ENCODE data around the gene KNL1.
A peak's percentile ranks its signal among the peaks of the same experiment; 100 is the strongest.
"Not testable (repeated sequence)": the region's sequence is repeated elsewhere in the genome, so short reads cannot be mapped to it uniquely, and the experiment has no call there.

The KNL1 gene

GRCh38 chr15:40593588-40594428 is at the start of gene KNL1:
Gene KNL1, plus strand, starts transcription at chr15:40594249. Its CDS starts 8,683 bp downstream, at chr15:40602932.
- peak; percentile 91 for DNase-seq

DNA sequence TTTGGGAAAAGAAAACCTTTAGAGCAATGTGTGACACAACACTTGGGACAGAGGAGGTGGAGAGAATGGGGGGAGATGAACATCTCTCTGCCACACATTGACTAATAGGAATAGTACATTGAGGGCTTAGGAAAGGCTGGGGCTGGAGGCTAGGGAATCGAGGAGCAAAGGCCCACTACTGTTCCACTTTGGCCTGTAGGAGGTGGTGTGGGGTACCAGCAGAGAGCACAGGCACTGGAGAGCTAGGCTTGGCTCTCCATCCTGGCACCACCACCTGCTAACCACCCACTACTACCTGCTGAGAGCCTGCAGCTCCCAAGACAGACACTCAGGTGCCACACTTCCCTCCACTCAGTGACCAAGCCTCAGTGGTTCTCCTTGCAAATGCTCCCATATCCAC is 48.6 kb upstream of the KNL1 start:
- no peak for DNase-seq

DNA sequence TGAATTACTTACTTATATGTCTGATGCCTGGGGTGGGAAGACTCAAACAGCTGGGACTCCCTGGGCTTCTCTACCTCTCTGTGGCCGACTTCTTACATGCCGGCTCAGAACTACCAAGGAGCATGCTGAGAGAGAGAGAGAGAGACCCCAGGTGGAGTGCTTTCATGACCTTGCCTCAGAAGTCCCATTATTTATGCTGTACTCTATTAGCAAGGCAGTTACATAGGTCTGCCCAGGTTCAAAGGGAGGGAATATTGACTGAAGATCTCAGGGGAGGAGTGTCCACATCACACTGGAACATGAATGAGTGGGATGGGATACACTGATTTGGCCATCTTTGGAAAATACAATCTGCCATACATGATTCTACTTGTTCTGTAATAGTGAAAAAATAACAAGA is 45.4 kb upstream of the KNL1 start:
- DNase-seq, result no peak

DNA sequence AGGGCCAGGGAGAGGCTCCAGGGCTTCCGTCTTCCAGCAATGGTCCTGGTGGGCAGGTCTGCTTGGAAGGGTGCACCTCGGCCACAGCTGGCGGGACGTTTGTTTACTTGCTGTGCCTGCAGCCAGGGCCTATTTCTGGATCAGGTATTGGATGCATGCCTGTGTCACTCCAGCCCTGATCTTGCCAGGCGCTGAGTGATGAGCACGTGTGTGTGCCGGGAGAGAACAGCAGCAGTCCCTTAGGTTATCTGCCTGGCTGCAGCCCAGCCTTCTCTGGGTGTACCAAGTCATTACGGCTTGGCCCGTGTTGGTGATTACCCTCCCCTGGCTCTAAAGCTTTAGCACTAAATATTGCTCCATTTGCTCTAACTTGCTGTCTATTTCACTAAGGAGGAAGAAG is 44.2 kb upstream of the KNL1 start:
- DNase-seq, result no peak

DNA sequence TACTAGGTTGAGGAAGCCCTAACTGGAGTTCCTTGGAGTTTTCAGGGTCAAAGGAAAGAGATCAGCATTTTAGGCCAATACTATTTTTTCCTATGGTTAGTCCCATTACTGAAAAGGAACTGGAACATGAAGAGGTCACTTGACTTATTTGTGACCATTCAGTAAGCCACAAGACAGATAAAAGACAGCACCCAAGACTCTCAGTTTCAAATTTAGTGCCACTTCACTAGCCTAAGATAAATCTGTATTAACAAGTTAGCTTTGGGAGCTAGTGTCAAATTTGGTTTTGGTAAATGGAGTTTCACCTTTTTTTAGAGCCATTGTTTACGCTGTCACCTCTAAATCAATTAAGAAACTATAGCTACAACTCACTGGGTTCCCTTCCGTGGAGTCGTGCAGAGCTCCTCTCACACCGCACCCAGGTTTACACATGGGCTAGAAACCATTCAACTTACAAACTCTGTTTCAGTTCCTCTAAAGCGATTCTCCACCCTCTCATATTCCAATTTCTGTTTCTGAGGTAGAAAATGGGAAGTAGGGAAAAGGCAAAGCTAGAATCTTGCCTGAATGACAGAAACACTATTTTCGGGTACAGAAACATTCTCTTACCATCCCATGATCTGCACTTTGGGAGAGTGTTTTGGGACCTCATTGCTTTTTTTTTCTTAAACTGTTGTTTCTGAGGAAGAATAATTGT is 43.6 kb upstream of the KNL1 start:
- no peak for DNase-seq

- DNase-seq, result no peak
Observed at GRCh38 chr15:40554161-40554525, 39.9 kb upstream of the KNL1 start.

DNA sequence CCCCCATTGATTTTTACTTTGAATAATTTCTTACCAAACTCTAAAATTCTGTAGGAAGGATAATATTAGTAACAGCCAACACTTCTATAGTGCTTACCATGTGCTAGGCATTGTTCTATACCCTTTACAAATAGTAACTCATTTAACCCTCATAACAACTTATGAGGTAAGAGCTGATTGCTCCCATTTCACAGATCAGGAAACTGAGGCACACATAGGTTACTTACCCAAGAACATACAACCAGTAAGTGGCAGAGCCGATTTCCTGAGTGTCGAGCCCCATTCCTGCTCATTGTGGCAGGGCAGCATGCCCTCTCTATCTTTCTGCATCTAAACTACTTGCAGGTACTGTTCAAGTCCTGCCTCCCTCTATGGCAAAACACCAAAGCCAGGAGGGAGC is 38.2 kb upstream of the KNL1 start:
- no peak for DNase-seq

- DNase-seq, result no peak
Observed at GRCh38 chr15:40558952-40559742, 34.9 kb upstream of the KNL1 start.

DNA sequence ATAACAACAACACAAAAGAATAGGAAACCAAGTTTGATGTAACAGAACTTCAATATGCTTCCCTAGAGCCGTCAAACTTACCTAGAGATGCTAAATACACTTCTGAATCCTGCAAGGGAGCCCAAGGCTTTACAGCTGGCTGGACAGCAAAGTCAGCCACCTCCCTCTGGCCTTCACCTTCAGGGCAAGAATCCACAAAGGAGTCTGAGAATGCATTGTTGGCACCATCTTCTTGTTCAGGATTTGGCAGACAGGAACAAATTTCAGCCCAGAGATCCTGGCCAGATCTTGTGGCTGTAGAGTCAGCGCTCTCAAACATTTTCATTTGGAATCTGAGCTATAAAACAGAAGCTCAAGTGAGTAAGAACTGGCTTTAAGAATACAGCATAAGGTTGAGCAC is 31.4 kb upstream of the KNL1 start:
- no peak for DNase-seq

DNA sequence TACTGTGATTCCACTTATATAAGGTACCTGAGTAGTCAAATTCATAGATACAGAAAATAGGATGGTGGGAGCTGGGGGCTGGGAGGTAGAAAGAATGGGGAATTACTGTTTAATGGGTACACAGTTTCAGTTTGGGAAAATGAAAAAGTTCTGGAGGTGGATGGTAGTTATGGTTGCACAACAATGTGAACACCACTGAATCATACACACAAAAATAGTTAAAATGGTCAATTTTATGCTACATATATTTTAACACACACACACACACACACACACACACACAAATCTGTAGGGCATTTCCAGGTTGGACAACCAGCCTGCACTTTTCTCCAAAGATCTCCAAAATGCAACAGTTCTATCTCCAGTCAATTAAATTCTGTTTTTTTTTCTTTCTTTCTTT is 30.6 kb upstream of the KNL1 start:
- DNase-seq, result no peak

GRCh38 chr15:40564591-40565332 is 29.3 kb upstream of the KNL1 start, which contains the start of gene CCDC32:
Gene CCDC32, minus strand, starts transcription at chr15:40565042. Its CDS starts 2,027 bp downstream, at chr15:40563015.
- DNase-seq, result peak; percentile 97

- no peak for DNase-seq
Observed at GRCh38 chr15:40565333-40566238, 28.5 kb upstream of the KNL1 start.

DNA sequence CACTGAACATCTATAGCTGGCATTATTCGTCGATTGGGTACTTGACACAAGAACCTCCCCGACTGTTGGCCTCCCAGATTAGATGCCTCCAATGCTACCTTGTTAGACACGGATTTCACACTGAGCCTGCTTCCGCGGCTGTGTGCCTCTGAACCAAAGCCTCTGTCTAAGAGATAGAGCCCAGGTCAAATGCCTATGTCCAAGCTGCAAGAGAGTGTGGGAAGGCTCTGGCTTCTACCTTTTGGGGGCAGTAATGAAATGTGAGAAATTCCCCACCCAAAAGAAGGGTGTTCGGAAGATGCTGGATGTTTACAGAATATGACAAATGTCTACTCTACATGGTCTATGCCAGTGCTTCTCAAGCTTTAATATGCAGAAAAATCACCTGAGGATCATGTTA is 26.9 kb upstream of the KNL1 start:
- no peak for DNase-seq

DNA sequence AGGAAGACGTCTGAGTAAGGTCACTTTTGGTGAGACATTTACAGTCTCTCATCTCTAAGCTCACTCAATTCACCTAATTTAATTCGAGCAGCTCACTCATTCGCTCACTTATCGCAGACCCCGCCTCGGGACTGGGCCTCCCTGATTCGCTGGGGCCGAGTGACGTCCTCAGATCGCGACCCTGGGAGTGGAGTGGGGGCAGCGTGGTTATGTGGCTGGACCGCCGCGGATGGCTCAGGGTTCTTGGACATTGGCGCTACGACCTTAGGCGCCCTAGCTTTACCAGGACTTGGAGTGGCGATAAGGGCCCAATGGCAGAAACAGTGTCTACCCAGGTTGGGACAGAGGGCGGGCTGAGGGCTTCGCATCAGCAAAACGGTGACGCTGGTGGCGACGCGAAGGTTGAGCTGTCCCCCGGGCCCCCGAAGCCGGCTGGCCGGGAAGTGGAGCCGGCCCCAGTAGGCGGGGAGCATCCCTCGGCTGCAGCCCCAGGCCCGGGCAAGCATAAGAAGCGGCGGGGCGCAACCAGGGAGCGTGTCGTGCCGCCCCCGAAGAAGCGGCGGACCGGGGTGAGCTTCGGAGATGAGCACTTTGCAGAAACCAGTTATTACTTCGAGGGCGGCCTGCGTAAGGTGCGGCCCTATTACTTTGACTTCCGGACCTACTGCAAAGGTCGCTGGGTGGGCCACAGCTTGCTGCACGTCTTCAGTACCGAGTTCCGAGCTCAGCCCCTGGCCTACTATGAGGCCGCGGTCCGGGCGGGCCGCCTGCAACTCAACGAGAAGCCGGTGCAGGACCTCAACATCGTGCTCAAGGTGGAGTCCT is 24.7 kb upstream of the KNL1 start, which contains the start of gene RPUSD2:
RPUSD2 (plus strand) TSS at position 171 of the 825 bp plus-strand sequence; CDS start at position 210, 39 bp downstream.
- DNase-seq, result peak; percentile 93

DNA sequence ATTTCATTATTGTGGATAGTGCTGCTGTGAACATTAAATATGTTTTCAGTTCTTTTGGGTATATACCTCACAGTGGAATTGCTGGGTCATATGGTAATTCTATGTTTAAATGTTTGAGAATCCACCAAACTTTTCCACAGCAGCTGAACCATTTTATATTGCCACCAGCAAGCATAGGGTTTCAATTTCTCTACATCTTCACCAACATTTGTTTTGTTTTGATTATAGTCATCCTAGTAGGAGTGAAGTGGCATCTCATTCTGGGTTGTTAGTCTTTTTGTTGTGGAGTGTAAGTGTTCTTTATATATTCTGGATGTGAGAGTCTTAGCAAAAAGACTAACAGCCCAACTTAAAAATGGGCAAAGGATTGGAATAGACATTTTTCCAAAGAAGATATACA is 18.9 kb upstream of the KNL1 start:
- no peak for DNase-seq

DNA sequence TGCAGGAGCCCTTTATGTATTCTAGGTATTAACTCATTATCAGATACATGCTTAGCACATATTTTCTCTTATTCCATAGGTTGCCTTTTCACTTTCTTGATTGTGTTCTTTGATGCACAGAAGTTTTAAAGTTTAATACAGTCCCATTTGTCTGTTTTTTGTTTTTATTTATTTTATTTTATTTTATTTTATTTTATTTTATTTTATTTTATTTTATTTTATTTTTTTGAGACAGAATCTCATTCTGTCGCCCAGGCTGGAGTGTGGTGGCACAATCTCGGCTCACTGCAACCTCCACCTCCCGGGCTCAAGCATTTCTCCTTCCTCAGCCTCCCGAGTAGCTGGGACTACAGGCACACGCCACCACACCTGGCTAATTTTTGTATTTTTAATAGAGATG is 17.1 kb upstream of the KNL1 start:
- not testable (repeated sequence) for DNase-seq

GRCh38 chr15:40578892-40579291 is 15.2 kb upstream of the KNL1 start:
- no peak for DNase-seq

GRCh38 chr15:40581796-40582195 is 12.3 kb upstream of the KNL1 start:
- DNase-seq, result not testable (repeated sequence)

DNA sequence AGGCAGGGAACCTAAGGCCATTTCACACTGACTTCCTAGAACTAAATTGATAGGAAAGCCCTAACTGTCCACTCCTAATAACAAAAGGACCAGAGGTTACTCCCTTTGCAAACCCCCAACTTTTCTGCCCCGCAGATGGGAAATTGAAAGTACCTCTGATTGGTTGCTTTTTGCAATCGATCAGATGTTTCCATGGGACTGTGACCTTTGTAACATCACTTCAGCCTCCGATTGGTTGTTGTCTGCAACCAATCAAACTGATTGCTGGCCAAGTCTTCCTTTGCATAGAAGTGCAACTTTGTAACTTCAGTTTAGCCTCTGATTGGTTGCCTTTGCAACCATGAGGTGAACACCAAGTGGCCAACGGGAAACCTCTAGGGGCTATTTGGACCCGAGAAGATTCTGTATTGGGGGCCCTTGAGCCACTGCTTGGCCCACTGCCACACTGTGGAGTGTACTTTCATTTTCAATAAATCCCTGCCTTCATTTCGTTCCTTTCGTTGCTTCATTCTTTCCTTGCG is 11.3 kb upstream of the KNL1 start:
- DNase-seq, result no peak

DNA sequence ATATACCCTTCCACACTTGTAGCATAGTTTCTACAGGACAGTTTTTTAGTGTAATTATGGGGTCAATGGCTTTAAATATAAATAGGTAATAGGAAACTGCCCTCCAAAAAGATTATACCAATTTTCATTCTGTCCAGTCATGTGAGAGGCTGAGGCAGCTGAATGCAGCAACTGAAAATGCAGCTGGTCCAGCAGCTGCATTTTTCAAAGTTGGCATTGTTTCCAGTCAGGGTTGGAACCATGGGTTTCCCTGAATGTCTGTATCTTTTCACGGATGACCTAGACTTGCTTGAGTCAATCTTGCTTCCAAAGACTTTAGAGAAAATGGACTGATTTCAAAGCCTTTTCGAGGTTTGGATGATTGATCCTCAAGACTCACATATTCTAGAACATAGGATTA is 9.9 kb upstream of the KNL1 start:
- no peak for DNase-seq

All from stimulated activated CD4-positive, alpha-beta T cell treated with anti-CD3 and anti-CD28 coated beads, Interleukin-4, amount 100 ng/mL, for 24 hours (primary cell).